ENCODE results near the gene SPRY4.

- no peak for TF ChIP-seq POLR2AphosphoS5 (IDR thresholded peaks at IDR 0.05; ENCODE audit: low read depth, low read length)
- TF ChIP-seq POLR2A (IDR thresholded peaks at IDR 0.05; ENCODE audit: low read depth, low read length), result no peak
- TF ChIP-seq TAF1 (IDR thresholded peaks at IDR 0.05; ENCODE audit: borderline replicate concordance, low read depth, low read length), result no peak
Measured at GRCh38 chr5:142312399-142312798, 12.4 kb downstream of the SPRY4 start.

Data from GM12892 (cell line).